Breast epithelium (tissue), 4 donors: ENCODE measurements around the gene HTRA3. TPM values are rescaled to one million over a fixed set of nuclear protein-coding genes. Genes with fewer than 3 reads are reported as not detected.

ENCODE experiments used
- DNase-seq, 2 donors: peaks; one replicate each; pipeline ENCODE4 v3.0.0-alpha.2; 2019; ENCODE audit warnings: low spot score in 2 of 2
- H3K27ac ChIP-seq, 2 donors: fragments of 200-600 bp; sonication (generic) in 1 of 2; one replicate each; pipeline ENCODE4 v1.5.1; 2016 to 2019; ENCODE audit warnings: mild to moderate bottlenecking in 1 of 2
- H3K27me3 ChIP-seq, 2 donors: fragments of 200-600 bp; sonication (generic) in 1 of 2; one replicate each; pipeline versions ENCODE4 v1.5.1 to v1.6.0; 2017 to 2019; ENCODE audit warnings: control low read depth in 1 of 2, mild to moderate bottlenecking in 1 of 2
- H3K36me3 ChIP-seq: fragments of 200-600 bp; one replicate; pipeline ENCODE4 v1.5.1; 2019
- H3K4me1 ChIP-seq, 2 donors: fragments of 200-600 bp; sonication (generic); one replicate each; pipeline ENCODE4 v1.5.1; 2016 to 2019; ENCODE audit warnings: control low read depth in 1 of 2
- H3K4me3 ChIP-seq, 3 donors: fragments of 200-600 bp; sonication (generic); 1 replicate in 2 of 3; 2 replicates in 1 of 3; pipeline ENCODE4 v1.5.1; 2016 to 2019; ENCODE audit warnings: mild to moderate bottlenecking in 3 of 3, moderate library complexity in 2 of 3
- H3K9me3 ChIP-seq, 2 donors: fragments of 200-600 bp; sonication (generic) in 1 of 2; one replicate each; pipeline ENCODE4 v1.5.1; 2016 to 2019; ENCODE audit warnings: control low read depth in 1 of 2
- CTCF ChIP-seq, 3 donors: fragments of 450-650 bp; IDR thresholded peaks; one replicate each; pipeline ENCODE4 v1.5.1; 2016 to 2017; ENCODE audit warnings: antibody characterized with exemption in 3 of 3, mild to moderate bottlenecking in 3 of 3, moderate library complexity in 3 of 3
- POLR2A ChIP-seq: fragments of 450-650 bp; IDR thresholded peaks from one replicate; pipeline ENCODE4 v1.6.1; 2016; ENCODE audit warnings: antibody characterized with exemption, mild to moderate bottlenecking, moderate library complexity
- POLR2AphosphoS5 ChIP-seq, 3 donors: sonication (generic); formaldehyde crosslinking; IDR thresholded peaks; one replicate each; pipeline ENCODE4 v1.6.1; 2017; ENCODE audit warnings: antibody characterized with exemption in 3 of 3
- intact Hi-C: fragments of 100-400 bp; cut with DNase I; formaldehyde crosslinking; loops from one replicate; pipeline ENCODE4 v1.15.1; 2023; ENCODE audit warnings: low total_unique reads
- total RNA-seq, 3 donors: library from RNA; depleted of rRNA; stranded (reverse); fragments of >200 nt; gene quantifications; one replicate each; pipeline ENCODE4 v1.1.0, GENCODE V29; 2016

Gene HTRA3
- total RNA-seq, 3 donors from 2014 or later = 8.5 to 53.9 (median 19.7) TPM

DNA sequence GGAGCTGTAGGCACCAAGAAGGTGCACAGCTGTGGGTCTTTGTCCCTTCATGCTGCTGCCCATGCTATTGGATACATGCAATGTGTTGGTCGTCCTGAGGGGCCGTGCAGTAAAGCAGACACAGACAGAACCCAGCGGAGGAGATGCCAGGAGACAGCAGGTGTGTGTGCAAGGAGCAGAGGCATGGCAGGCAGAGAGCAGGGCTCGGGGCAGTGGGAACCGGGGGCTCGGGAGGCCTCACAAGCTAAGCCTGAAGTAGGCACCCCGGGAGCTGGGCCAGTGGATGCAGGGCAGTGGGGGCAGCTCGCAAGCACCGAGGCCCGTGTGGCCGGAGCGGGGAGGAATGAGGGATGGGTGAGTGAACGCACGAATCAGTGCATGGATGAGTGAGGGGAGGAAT is 13.2 kb downstream of the HTRA3 start:
- no peaks in the 10 kb centered on the region for H3K36me3 ChIP-seq
- H3K27me3 ChIP-seq = no peaks in the 10 kb centered on the region
- intact Hi-C loops = no loop called here
- H3K27ac ChIP-seq = peak overlapping the region in 1 of 2 donors; percentile 80
- TF ChIP-seq POLR2A = no peak
- TF ChIP-seq CTCF (IDR thresholded peaks at IDR 0.05) = no peak
- TF ChIP-seq POLR2AphosphoS5 (IDR thresholded peaks at IDR 0.05) = no peak
- no peak for DNase-seq
- H3K9me3 ChIP-seq = no peaks in the 10 kb centered on the region
- no peak overlapping the region for H3K4me3 ChIP-seq
- H3K4me1 ChIP-seq = no peaks in the 10 kb centered on the region

DNA sequence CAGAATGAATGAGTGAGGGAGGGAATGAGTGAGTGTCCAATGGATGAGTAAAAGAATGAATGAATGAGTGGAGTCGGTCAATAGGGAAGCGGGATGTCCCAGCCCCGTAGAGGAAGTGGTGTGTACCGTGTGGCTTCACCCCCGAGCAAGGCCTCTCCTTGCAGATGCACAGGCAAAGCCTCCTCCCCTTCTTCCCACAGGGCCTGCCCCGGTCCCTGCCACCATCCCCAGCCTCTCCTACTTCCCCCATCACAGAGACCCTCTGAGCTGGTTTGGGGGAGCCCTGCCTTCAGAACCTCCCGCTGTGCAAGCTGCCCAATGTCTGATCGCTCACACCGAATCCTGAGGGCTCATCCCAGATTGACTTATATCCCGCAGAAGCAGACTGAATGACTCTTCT is 13.6 kb downstream of the HTRA3 start:
- H3K36me3 ChIP-seq = no peaks in the 10 kb centered on the region
- no peaks in the 10 kb centered on the region for H3K27me3 ChIP-seq
- TF ChIP-seq POLR2A = no peak
- TF ChIP-seq POLR2AphosphoS5 (IDR thresholded peaks at IDR 0.05) = no peak
- no peak for TF ChIP-seq CTCF (IDR thresholded peaks at IDR 0.05)
- H3K9me3 ChIP-seq = no peaks in the 10 kb centered on the region
- no peak for DNase-seq
- no peaks in the 10 kb centered on the region for H3K4me1 ChIP-seq
- intact Hi-C loops = no loop called here
- no peak overlapping the region for H3K27ac ChIP-seq
- no peak overlapping the region for H3K4me3 ChIP-seq

- no peaks in the 10 kb centered on the region for H3K4me1 ChIP-seq
- DNase-seq = no peak
- no peaks in the 10 kb centered on the region for H3K36me3 ChIP-seq
- H3K9me3 ChIP-seq = no peaks in the 10 kb centered on the region
- H3K27ac ChIP-seq = peak overlapping the region in 1 of 2 donors; percentile 12
- no peaks in the 10 kb centered on the region for H3K27me3 ChIP-seq
- intact Hi-C loops = no loop called here
- no peak overlapping the region for H3K4me3 ChIP-seq
- TF ChIP-seq POLR2AphosphoS5 (IDR thresholded peaks at IDR 0.05) (no peak), POLR2A (no peak), CTCF (IDR thresholded peaks at IDR 0.05) (no peak)
Measured at GRCh38 chr4:8283631-8284121, 14.1 kb downstream of the HTRA3 start.

DNA sequence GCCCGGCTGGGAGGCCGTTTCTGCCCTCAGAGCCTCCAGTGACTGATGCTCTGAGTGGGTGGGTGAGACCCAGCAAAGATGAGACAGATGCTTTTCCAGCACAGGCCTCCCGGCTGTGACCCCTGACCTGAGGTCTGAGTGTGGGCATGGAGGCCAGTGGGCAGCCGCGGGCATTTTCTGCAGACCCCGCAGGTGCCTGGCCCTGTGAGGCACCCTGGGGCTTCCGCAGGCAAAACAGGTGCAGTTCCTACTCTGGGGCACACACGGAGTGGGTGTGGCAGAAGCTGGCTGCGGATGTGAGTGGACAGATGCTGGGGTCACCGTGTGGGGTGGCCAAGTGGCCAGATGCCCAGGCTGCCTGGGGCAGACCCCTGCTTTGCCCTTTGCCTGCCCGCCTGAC is 14.8 kb downstream of the HTRA3 start:
- no peaks in the 10 kb centered on the region for H3K27me3 ChIP-seq
- TF ChIP-seq CTCF (IDR thresholded peaks at IDR 0.05) (no peak), POLR2A (no peak), POLR2AphosphoS5 (IDR thresholded peaks at IDR 0.05) (no peak)
- H3K4me3 ChIP-seq = no peak overlapping the region
- intact Hi-C loops = no loop called here
- no peaks in the 10 kb centered on the region for H3K9me3 ChIP-seq
- no peak for DNase-seq
- no peaks in the 10 kb centered on the region for H3K36me3 ChIP-seq
- H3K4me1 ChIP-seq = no peaks in the 10 kb centered on the region
- H3K27ac ChIP-seq = peak overlapping the region in 1 of 2 donors; percentile 12

DNA sequence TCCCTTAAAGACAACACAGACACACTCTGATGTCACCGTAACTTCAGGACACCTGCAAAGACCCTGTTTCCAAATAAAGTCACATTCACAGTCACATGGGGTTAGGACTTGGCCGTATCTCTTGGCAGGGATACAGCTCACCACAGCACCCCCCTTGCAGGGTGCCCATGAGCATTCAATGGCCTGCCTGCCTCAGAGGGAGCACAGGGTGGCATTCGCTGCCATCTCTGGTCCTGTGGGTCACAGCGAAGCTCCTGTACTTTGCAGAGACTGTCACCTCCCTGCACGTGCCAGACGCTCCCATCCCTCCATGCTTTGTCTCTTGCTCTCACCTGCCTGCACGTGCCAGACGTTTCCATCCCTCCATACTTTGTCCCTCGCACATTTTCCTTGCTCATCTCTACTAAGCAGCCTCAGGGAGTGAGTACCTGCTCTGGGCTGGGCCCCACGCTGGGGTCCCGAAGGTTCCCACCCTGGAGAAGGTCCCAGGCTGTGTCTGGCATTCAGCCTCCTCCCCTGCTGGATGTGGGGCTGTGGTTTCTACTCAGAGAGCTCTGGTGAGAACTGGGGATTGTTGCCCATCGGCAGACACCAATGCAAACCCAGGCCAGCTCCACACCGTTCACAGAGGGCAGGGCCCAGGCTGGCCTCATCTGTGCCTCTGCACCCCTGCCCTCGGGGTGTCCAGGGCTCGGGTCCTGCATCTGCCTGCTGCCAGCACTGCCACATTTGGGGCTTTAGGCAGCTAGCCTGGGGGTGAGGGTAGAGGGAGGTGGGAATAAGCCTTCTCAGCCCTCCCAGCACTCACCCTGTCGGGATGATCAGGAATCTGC is 15.8 kb downstream of the HTRA3 start:
- no peak for DNase-seq
- no peaks in the 10 kb centered on the region for H3K4me1 ChIP-seq
- intact Hi-C loops = no loop called here
- H3K4me3 ChIP-seq = no peak overlapping the region
- H3K36me3 ChIP-seq = no peaks in the 10 kb centered on the region
- H3K27ac ChIP-seq = no peak overlapping the region
- TF ChIP-seq POLR2A (no peak), CTCF (IDR thresholded peaks at IDR 0.05) (no peak), POLR2AphosphoS5 (IDR thresholded peaks at IDR 0.05) (no peak)
- no peaks in the 10 kb centered on the region for H3K27me3 ChIP-seq
- H3K9me3 ChIP-seq = no peaks in the 10 kb centered on the region
